OCI-LY1 (cell line): ENCODE results near the gene MAPK8IP1.
"Not testable (repeated sequence)": the region's sequence is repeated elsewhere in the genome, so short reads cannot be mapped to it uniquely, and the experiment has no call there.

Experiments
- H2AFZ ChIP-seq: fragments of 200-600 bp; sonication (generic), shearing (Covaris generic); 2 replicates; pipeline ENCODE4 v1.6.0; 2014; ENCODE audit warnings: antibody characterized with exemption, mild to moderate bottlenecking, low read length
- H3F3A ChIP-seq: fragments of 200-600 bp; sonication (generic), shearing (Covaris generic); 2 replicates; pipeline ENCODE4 v1.6.0; 2014; ENCODE audit warnings: mild to moderate bottlenecking, antibody characterized with exemption, low read length, moderate library complexity; ENCODE audit not compliant: insufficient read depth
- H3K27ac ChIP-seq: fragments of 200-600 bp; sonication (generic); 2 replicates; pipeline ENCODE4 v1.5.1; 2014; ENCODE audit warnings: low read length, mixed run types, mild to moderate bottlenecking, low read depth; ENCODE audit not compliant: poor library complexity, severe bottlenecking
- H3K27me3 ChIP-seq: fragments of 200-600 bp; sonication (generic); 2 replicates; pipeline ENCODE4 v1.6.0; 2014; ENCODE audit warnings: antibody characterized with exemption, mild to moderate bottlenecking, low read length, moderate library complexity; ENCODE audit not compliant: insufficient read depth
- H3K36me3 ChIP-seq: fragments of 200-600 bp; sonication (generic); 2 replicates; pipeline ENCODE4 v1.6.1; 2014; ENCODE audit warnings: mild to moderate bottlenecking, antibody characterized with exemption, low read length, moderate library complexity, mixed read lengths; ENCODE audit not compliant: insufficient read depth
- H3K4me1 ChIP-seq: fragments of 200-600 bp; sonication (generic); 2 replicates; pipeline ENCODE4 v1.5.1; 2014; ENCODE audit warnings: mild to moderate bottlenecking, low read length, moderate library complexity; ENCODE audit not compliant: insufficient read depth, severe bottlenecking
- H3K4me2 ChIP-seq: fragments of 200-600 bp; sonication (generic), shearing (Covaris generic); 2 replicates; pipeline ENCODE4 v1.6.1; 2014; ENCODE audit warnings: low read length
- H3K4me3 ChIP-seq: fragments of 200-600 bp; sonication (generic); 2 replicates; pipeline ENCODE4 v1.5.1; 2014; ENCODE audit warnings: low read length, low read depth, mild to moderate bottlenecking, mixed read lengths; ENCODE audit not compliant: poor library complexity, severe bottlenecking
- H3K79me2 ChIP-seq: fragments of 200-600 bp; shearing (Covaris generic); 2 replicates; pipeline ENCODE4 v1.6.1; 2016; ENCODE audit warnings: mixed run types, low read length, mixed read lengths; ENCODE audit not compliant: insufficient read depth
- H3K9ac ChIP-seq: fragments of 200-600 bp; sonication (generic), shearing (Covaris generic); 2 replicates; pipeline ENCODE4 v1.6.1; 2014; ENCODE audit warnings: mild to moderate bottlenecking, low read length, mixed read lengths
- H3K9me2 ChIP-seq: fragments of 200-600 bp; sonication (generic), shearing (Covaris generic); 2 replicates; pipeline ENCODE4 v1.6.1; 2014; ENCODE audit warnings: low read depth, mild to moderate bottlenecking, low read length, mixed read lengths
- H3K9me3 ChIP-seq: fragments of 200-600 bp; shearing (Covaris generic); 2 replicates; pipeline ENCODE4 v1.6.1; 2014; ENCODE audit warnings: low read length, mixed read lengths
- H4K20me1 ChIP-seq: fragments of 200-600 bp; sonication (generic), shearing (Covaris generic); 2 replicates; pipeline ENCODE4 v1.6.0; 2016; ENCODE audit warnings: mild to moderate bottlenecking, low read length; ENCODE audit not compliant: insufficient read depth
- CTCF ChIP-seq: fragments of 200-600 bp; sonication (generic), shearing (Covaris generic); IDR thresholded peaks from 2 replicates; pipeline ENCODE4 v1.5.1; 2017; ENCODE audit warnings: mild to moderate bottlenecking, antibody characterized with exemption, low read length, moderate library complexity, mixed read lengths
- EZH2 ChIP-seq: fragments of 200-600 bp; sonication (generic), shearing (Covaris generic); IDR thresholded peaks from 2 replicates; pipeline ENCODE4 v1.8.0; 2017; ENCODE audit warnings: borderline replicate concordance, mixed run types, mild to moderate bottlenecking, antibody characterized with exemption, low read length, moderate library complexity, mixed read lengths

Gene MAPK8IP1

GRCh38 chr11:45899448-45900174 is 14.2 kb downstream of the MAPK8IP1 start:
- Histone ChIP-seq H3F3A (no peaks in the 10 kb centered on the region), H3K27ac (no peak overlapping the region), H3K4me2 (peak overlapping the region; percentile 62), H3K4me1 (peaks cover 12% of the 10 kb centered on the region), H3K36me3 (no peaks in the 10 kb centered on the region), H3K4me3 (peak overlapping the region; percentile 54), H3K9me3 (no peaks in the 10 kb centered on the region), H4K20me1 (no peaks in the 10 kb centered on the region), H3K79me2 (no peaks in the 10 kb centered on the region), H3K9me2 (no peaks in the 10 kb centered on the region), H2AFZ (no peak overlapping the region), H3K27me3 (peaks cover 4% of the 10 kb centered on the region; the same call in 1 of the 2 replicates), H3K9ac (no peak overlapping the region; the same call in 1 of the 2 replicates)
- TF ChIP-seq CTCF (no peak), EZH2 (no peak)

- not testable (repeated sequence) for H4K20me1 ChIP-seq, H3K27me3 ChIP-seq, H3K27ac ChIP-seq, H3K79me2 ChIP-seq, H3K9ac ChIP-seq, H3K36me3 ChIP-seq, H3K9me2 ChIP-seq, H2AFZ ChIP-seq, H3F3A ChIP-seq, H3K9me3 ChIP-seq
- H3K4me2 ChIP-seq, result peak overlapping the region; percentile 62
- peaks cover 12% of the 10 kb centered on the region for H3K4me1 ChIP-seq
- peak overlapping the region; percentile 54 for H3K4me3 ChIP-seq
Observed at GRCh38 chr11:45900175-45900800, 14.8 kb downstream of the MAPK8IP1 start.

DNA sequence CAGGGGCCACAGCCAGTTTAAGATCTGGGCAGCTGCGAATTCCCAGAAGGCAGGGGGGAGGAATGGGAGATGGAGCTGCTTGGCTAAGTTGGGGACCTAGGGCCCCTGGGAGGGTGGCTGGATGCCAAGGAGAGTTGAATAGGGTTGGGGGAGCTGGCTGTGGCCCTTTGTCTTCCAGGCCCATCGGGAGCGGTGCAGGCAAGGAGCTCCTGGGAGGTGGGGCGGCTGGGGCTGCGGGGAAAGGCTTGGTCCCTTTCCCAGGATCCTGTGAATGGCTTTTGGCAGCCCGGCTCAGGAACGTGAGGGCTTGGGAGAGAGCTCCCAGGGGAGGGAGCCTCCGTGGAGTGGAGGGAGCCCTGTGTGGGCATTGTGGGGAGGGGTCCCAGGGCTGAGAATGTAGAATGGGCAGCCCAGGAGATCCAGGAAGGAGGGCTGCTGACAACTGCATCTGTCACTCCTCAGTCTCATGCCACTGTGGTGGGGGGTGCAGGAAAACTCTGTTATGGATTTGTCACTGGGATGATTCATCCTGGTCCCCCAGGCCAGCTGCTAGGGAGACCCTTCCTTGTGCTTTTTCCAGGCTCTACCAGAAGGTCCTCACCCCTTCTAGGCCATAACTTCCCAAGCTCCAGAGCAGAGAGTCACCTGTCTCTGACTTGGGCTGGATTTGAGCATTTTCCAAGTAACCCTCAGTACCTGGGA is 15.6 kb downstream of the MAPK8IP1 start:
- TF ChIP-seq CTCF (no peak), EZH2 (no peak)
- no peaks in the 10 kb centered on the region for H3F3A ChIP-seq
- no peak overlapping the region for H3K4me2 ChIP-seq
- peaks cover 12% of the 10 kb centered on the region for H3K4me1 ChIP-seq
- no peaks in the 10 kb centered on the region for H3K79me2 ChIP-seq
- H4K20me1 ChIP-seq, result no peaks in the 10 kb centered on the region
- no peaks in the 10 kb centered on the region for H3K9me2 ChIP-seq
- H3K9ac ChIP-seq, result no peak overlapping the region
- H2AFZ ChIP-seq, result no peak overlapping the region
- no peak overlapping the region for H3K27ac ChIP-seq
- no peak overlapping the region for H3K4me3 ChIP-seq
- H3K27me3 ChIP-seq, result peaks cover 4% of the 10 kb centered on the region; the same call in 1 of the 2 replicates
- no peaks in the 10 kb centered on the region for H3K9me3 ChIP-seq
- H3K36me3 ChIP-seq, result no peaks in the 10 kb centered on the region
